Measurements from ENCODE around the gene ZSCAN1. TPM values are rescaled to one million over a fixed set of nuclear protein-coding genes. Genes with fewer than 3 reads are reported as not detected.

ZSCAN1 gene
- total and polyA plus RNA-seq, 11 donors = 0.14 TPM; not detected in 10

DNA sequence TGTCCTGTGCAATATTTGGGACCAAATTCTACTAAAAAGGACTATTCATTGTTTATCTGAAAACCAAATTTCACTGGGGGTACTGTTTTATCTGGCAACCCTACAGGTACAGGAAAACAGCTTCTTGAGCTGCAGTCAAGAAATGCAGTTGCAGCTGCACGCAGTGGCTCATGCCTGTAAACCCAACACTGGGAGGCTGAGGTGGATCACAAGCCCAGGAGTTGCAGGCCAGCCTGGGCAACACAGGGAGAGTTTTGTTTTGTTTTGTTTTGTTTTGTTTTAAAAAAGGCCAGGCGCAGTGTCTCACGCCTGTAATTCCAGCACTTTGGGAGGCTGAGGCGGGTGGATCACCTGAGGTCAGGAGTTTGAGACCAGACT, 11.6 kb upstream of the ZSCAN1 start:
- no peaks in the 10 kb centered on the region for H3K27me3 ChIP-seq
- 63 to 74% (median 65%) methylated on average over 4 of the region's 4 CpGs for WGBS, 4 donors
- DNase-seq = no peak
- H3K27ac ChIP-seq = no peak overlapping the region
- TF ChIP-seq, protein P1, sequence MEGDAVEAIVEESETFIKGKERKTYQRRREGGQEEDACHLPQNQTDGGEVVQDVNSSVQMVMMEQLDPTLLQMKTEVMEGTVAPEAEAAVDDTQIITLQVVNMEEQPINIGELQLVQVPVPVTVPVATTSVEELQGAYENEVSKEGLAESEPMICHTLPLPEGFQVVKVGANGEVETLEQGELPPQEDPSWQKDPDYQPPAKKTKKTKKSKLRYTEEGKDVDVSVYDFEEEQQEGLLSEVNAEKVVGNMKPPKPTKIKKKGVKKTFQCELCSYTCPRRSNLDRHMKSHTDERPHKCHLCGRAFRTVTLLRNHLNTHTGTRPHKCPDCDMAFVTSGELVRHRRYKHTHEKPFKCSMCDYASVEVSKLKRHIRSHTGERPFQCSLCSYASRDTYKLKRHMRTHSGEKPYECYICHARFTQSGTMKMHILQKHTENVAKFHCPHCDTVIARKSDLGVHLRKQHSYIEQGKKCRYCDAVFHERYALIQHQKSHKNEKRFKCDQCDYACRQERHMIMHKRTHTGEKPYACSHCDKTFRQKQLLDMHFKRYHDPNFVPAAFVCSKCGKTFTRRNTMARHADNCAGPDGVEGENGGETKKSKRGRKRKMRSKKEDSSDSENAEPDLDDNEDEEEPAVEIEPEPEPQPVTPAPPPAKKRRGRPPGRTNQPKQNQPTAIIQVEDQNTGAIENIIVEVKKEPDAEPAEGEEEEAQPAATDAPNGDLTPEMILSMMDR (IDR thresholded peaks at IDR 0.05) = no peak
- H3K36me3 ChIP-seq = no peaks in the 10 kb centered on the region
- H3K4me3 ChIP-seq = no peak overlapping the region
- peaks cover 0 to 6% (median 0%) of the 10 kb centered on the region in 12 donors for H3K4me1 ChIP-seq
- intact Hi-C loops (cut with DNase I) = loop anchor here in 9 of 10 donors (1.0 to 10.0 kb wide), 7 partner anchors 35 to 293 kb away; partner anchors contain the start of genes ZNF135 (in 1 of the 9), ZNF329 (in 1 of the 9) and ZSCAN18 (in 1 of the 9)
- peaks cover 0 to 11% (median 0%) of the 10 kb centered on the region in 12 donors for H3K9me3 ChIP-seq
- ATAC-seq = no peak

DNA sequence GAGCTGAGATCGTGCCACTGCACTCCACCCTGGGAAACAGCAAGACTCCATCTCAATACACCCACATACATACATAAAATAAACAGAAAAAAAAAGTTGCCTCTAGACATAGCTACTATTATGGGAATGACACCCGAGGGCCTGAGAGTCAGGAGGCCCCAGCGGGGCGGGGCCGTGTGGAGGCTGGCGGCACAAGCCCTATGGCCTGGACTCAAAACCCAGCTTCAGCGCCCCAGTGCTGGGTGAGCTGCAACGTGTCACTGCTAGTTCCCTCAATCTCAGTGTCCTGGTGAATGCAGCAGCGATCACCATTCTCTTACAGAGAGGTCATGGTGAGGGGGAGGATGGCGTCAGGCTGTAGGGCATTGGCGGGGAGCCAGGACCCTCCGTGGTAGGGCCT, 9.2 kb upstream of the ZSCAN1 start:
- DNase-seq = no peak

DNA sequence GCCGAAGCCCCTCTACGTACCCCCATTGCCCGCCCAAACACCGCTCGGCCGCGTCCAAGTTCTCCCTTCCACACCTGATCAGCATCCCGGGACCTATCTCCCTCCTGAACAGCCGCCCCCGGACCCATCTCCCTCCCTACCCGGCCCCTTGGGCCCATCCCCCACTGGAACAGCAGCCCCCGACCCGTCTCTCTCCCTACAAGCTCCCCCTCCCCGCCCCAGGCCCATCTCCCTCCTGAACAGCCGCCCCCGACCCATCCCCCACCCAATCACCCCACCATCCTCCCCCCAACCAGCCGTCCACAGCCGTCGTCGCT, 610 bp downstream of the ZSCAN1 start:
- TF ChIP-seq POLR2A (IDR thresholded peaks at IDR 0.05) = no peak
- TF ChIP-seq, protein P1 (IDR thresholded peaks at IDR 0.05) = no peak
- peaks cover 0 to 16% (median 1%) of the 10 kb centered on the region in 12 donors for H3K4me1 ChIP-seq
- 2 to 6% (median 5%) methylated on average over 17 to 20 of the region's 20 CpGs for WGBS, 4 donors
- no peaks in the 10 kb centered on the region for H3K36me3 ChIP-seq
- H3K27me3 ChIP-seq = peaks cover 0 to 10% (median 0%) of the 10 kb centered on the region in 9 donors
- H3K4me3 ChIP-seq = peak overlapping the region; percentile 38 to 79 (median 54)
- intact Hi-C loops (cut with DNase I) = loop anchor here in 1 of 10 donors (10.0 kb wide), 1 partner anchor 60 kb away; the partner anchor contains the start of gene ZSCAN18
- ATAC-seq = no peak
- peak overlapping the region in 2 of 12 donors; percentile 45 to 57 for H3K27ac ChIP-seq
- DNase-seq = no peak
- H3K9me3 ChIP-seq = peaks cover 0 to 39% (median 0%) of the 10 kb centered on the region in 12 donors

More for the DNA sequence above, 9.2 kb upstream of the ZSCAN1 start:
- 90 to 93% (median 90%) methylated on average over 12 of the region's 12 CpGs for WGBS, 4 donors
- no peaks in the 10 kb centered on the region for H3K27me3 ChIP-seq
- ATAC-seq = no peak
- H3K36me3 ChIP-seq = no peaks in the 10 kb centered on the region
- no peak overlapping the region for H3K27ac ChIP-seq
- H3K4me1 ChIP-seq = peaks cover 0 to 6% (median 0%) of the 10 kb centered on the region in 12 donors
- H3K9me3 ChIP-seq = peaks cover 0 to 11% (median 0%) of the 10 kb centered on the region in 12 donors
- no peak overlapping the region for H3K4me3 ChIP-seq
- TF ChIP-seq, protein P1 (IDR thresholded peaks at IDR 0.05) = no peak
- no peak for TF ChIP-seq POLR2A (IDR thresholded peaks at IDR 0.05)
- intact Hi-C loops (cut with DNase I) = loop anchor here in 2 of 10 donors (5.0 to 10.0 kb wide), 3 partner anchors 33 to 290 kb away; partner anchors contain the start of genes ZNF135 (in 1 of the 2) and ZSCAN18 (in 1 of the 2)

DNA sequence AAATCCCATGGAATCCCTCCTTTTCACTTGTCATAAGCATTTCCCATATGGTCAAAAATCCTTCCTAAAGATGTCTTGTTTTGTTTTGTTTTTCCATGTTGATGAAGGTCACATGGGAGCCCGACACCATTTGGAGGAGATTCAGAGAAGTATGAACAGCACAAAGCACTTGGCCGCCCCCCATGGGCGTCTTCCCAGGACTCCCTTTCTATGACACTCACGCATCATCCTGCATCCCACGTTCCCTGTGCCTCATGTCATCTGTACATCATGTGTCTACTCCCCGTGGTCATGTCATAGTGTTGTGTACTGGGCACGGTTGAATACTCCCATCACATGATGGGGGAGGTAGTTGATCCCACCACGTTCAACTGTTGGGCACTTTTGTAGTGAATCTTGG, 2.0 kb downstream of the ZSCAN1 start:
- Histone ChIP-seq H3K27ac (no peak overlapping the region), H3K36me3 (no peaks in the 10 kb centered on the region), H3K27me3 (peaks cover 0 to 10% (median 0%) of the 10 kb centered on the region in 9 donors), H3K4me1 (peaks cover 0 to 16% (median 1%) of the 10 kb centered on the region in 12 donors), H3K9me3 (peaks cover 0 to 45% (median 0%) of the 10 kb centered on the region in 12 donors), H3K4me3 (no peak overlapping the region)
- WGBS, 4 donors = 62 to 77% (median 66%) methylated on average over 8 of the region's 8 CpGs
- intact Hi-C loops (cut with DNase I) = loop anchor here in 1 of 10 donors (10.0 kb wide), 1 partner anchor 59 kb away; the partner anchor contains the start of gene ZSCAN18
- TF ChIP-seq, protein P1 (IDR thresholded peaks at IDR 0.05) = no peak
- TF ChIP-seq POLR2A (IDR thresholded peaks at IDR 0.05) = no peak
- no peak for ATAC-seq
- DNase-seq = no peak

Measured in heart left ventricle (tissue), 16 donors.